T-helper 2 cell treated with Interferon-gamma antibody and Interleukin-4, amounts not matched to agents 5 μg/mL and 100 μg/mL, for 36 hours (primary cell): Measurements from ENCODE around the gene VGF.
"Not testable (repeated sequence)": the region's sequence is repeated elsewhere in the genome, so short reads cannot be mapped to it uniquely, and the experiment has no call there.

Source experiments
- DNase-seq: peaks from one replicate; pipeline ENCODE4 v3.0.0; 2021; ENCODE audit warnings: low spot score
- H3K27ac Mint-ChIP-seq: one replicate; pipeline ENCODE4 v1.8.0; 2021; ENCODE audit warnings: mild to moderate bottlenecking, mixed read lengths
- H3K27me3 Mint-ChIP-seq: one replicate; pipeline ENCODE4 v1.8.0; 2021; ENCODE audit warnings: low read depth, mixed read lengths
- H3K36me3 Mint-ChIP-seq: one replicate; pipeline ENCODE4 v1.8.0; 2021; ENCODE audit warnings: low read depth, mixed read lengths
- H3K4me1 Mint-ChIP-seq: one replicate; pipeline ENCODE4 v1.8.0; 2021; ENCODE audit warnings: low read depth, mixed read lengths
- H3K4me3 Mint-ChIP-seq: one replicate; pipeline ENCODE4 v1.8.0; 2022; ENCODE audit warnings: mild to moderate bottlenecking, moderate library complexity, mixed read lengths
- H3K9me3 Mint-ChIP-seq: one replicate; pipeline ENCODE4 v1.8.0; 2021; ENCODE audit warnings: mixed read lengths

Gene VGF

DNA sequence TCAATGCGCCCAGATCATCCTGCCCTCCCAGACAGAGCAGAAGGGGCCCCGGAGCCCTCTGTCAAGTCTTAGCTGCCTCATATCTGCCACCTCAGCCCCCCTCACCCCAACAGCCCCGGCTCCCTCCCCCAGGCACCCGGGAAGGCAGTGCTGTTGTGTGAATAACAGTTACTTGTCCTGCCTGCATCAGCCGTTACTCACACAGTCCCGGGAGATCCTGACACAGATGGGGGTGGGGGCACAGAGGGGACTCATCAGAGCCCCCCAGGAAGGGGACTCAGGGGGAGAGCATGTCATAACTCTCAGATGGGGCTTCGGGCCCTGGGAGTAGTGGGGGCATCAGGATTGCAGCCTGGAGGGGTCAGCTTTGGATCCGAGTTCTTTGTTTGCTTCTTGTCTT, 50.9 kb downstream of the VGF start:
- DNase-seq = no peak
- no peaks in the 10 kb centered on the region for H3K27me3 Mint-ChIP-seq
- no peaks in the 10 kb centered on the region for H3K9me3 Mint-ChIP-seq
- no peaks in the 10 kb centered on the region for H3K4me1 Mint-ChIP-seq
- no peaks in the 10 kb centered on the region for H3K36me3 Mint-ChIP-seq
- H3K27ac Mint-ChIP-seq = no peak overlapping the region
- H3K4me3 Mint-ChIP-seq = no peak overlapping the region

DNA sequence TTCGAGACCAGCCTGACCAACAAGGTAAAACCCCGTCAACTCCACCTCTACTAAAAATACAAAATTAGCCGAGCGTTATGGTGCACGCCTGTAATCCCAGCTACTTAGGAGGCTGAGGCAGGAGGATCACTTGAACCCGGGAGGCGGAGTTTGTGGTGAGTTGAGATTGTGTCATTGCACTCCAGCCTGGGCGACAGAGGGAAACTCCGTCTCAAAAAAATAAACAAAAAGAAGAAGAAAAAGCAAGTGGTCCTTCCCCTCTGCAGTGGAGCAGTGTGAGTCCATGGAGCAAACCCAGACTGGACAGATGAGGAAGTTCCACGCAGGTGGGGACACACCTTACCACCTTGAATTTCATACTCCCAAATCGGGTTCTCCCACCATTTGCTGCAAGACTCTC, 51.5 kb downstream of the VGF start:
- DNase-seq = no peak
- no peaks in the 10 kb centered on the region for H3K27me3 Mint-ChIP-seq
- no peak overlapping the region for H3K4me3 Mint-ChIP-seq
- H3K36me3 Mint-ChIP-seq = no peaks in the 10 kb centered on the region
- no peaks in the 10 kb centered on the region for H3K4me1 Mint-ChIP-seq
- no peak overlapping the region for H3K27ac Mint-ChIP-seq
- no peaks in the 10 kb centered on the region for H3K9me3 Mint-ChIP-seq

- not testable (repeated sequence) for H3K4me1 Mint-ChIP-seq, H3K9me3 Mint-ChIP-seq, DNase-seq, H3K36me3 Mint-ChIP-seq, H3K27ac Mint-ChIP-seq, H3K27me3 Mint-ChIP-seq, H3K4me3 Mint-ChIP-seq
These were observed 52.2 kb downstream of the VGF start for GRCh38 chr7:101113140-101113539.
